Measurements from ENCODE around the gene CACNA1F. TPM values are rescaled to one million over a fixed set of nuclear protein-coding genes. Genes with fewer than 3 reads are reported as not detected.

Gene CACNA1F
- total RNA-seq, 1 donor from 2014 or later, result not detected

GRCh38 chrX:49257074-49257790, 24.1 kb upstream of the CACNA1F start:
- intact Hi-C loops (cut with DNase I), result no loop called here
- Histone ChIP-seq H3K27ac (no peak overlapping the region), H3K4me3 (no peak overlapping the region), H3K27me3 (no peaks in the 10 kb centered on the region), H3K4me1 (no peaks in the 10 kb centered on the region), H3K36me3 (no peaks in the 10 kb centered on the region), H3K9me3 (no peaks in the 10 kb centered on the region)
- TF ChIP-seq CTCF (IDR thresholded peaks at IDR 0.05), result no peak
- no peak for DNase-seq (ENCODE audit: low spot score in 2 of 2)

GRCh38 chrX:49256268-49256995, 23.3 kb upstream of the CACNA1F start:
- Histone ChIP-seq H3K27me3 (no peaks in the 10 kb centered on the region), H3K9me3 (no peaks in the 10 kb centered on the region), H3K4me1 (no peaks in the 10 kb centered on the region), H3K27ac (no peak overlapping the region), H3K36me3 (no peaks in the 10 kb centered on the region), H3K4me3 (no peak overlapping the region)
- no peak for TF ChIP-seq CTCF (IDR thresholded peaks at IDR 0.05)
- intact Hi-C loops (cut with DNase I), result no loop called here
- no peak for DNase-seq (ENCODE audit: low spot score in 2 of 2)

GRCh38 chrX:49254639-49255038, 21.5 kb upstream of the CACNA1F start:
- TF ChIP-seq CTCF (IDR thresholded peaks at IDR 0.05), result no peak
- peaks cover 0 to 5% of the 10 kb centered on the region in 2 donors for H3K36me3 ChIP-seq
- no peak overlapping the region for H3K4me3 ChIP-seq
- no peaks in the 10 kb centered on the region for H3K4me1 ChIP-seq
- H3K9me3 ChIP-seq, result no peaks in the 10 kb centered on the region
- no peak for DNase-seq (ENCODE audit: low spot score in 2 of 2)
- no peak overlapping the region for H3K27ac ChIP-seq
- H3K27me3 ChIP-seq, result no peaks in the 10 kb centered on the region
- intact Hi-C loops (cut with DNase I), result no loop called here

GRCh38 chrX:49251325-49251724, 18.2 kb upstream of the CACNA1F start:
- H3K27ac ChIP-seq, result no peak overlapping the region

GRCh38 chrX:49250578-49250977, 17.4 kb upstream of the CACNA1F start:
- Histone ChIP-seq H3K36me3 (peaks cover 3 to 29% of the 10 kb centered on the region in 2 donors), H3K27me3 (no peaks in the 10 kb centered on the region)

More at GRCh38 chrX:49251325-49251724, 18.2 kb upstream of the CACNA1F start:
- Histone ChIP-seq H3K4me3 (no peak overlapping the region), H3K9me3 (no peaks in the 10 kb centered on the region), H3K4me1 (no peaks in the 10 kb centered on the region), H3K36me3 (peaks cover 2 to 26% of the 10 kb centered on the region in 2 donors), H3K27me3 (no peaks in the 10 kb centered on the region)
- DNase-seq (ENCODE audit: low spot score in 2 of 2), result no peak
- no peak for TF ChIP-seq CTCF (IDR thresholded peaks at IDR 0.05)
- intact Hi-C loops (cut with DNase I), result no loop called here

More at GRCh38 chrX:49250578-49250977, 17.4 kb upstream of the CACNA1F start:
- intact Hi-C loops (cut with DNase I), result no loop called here
- Histone ChIP-seq H3K4me1 (no peaks in the 10 kb centered on the region), H3K4me3 (no peak overlapping the region), H3K9me3 (no peaks in the 10 kb centered on the region), H3K27ac (no peak overlapping the region)
- no peak for TF ChIP-seq CTCF (IDR thresholded peaks at IDR 0.05)
- DNase-seq (ENCODE audit: low spot score in 2 of 2), result no peak

All from ascending aorta (tissue), 2 donors.